HepG2 (cell line): ENCODE measurements around the gene CABLES2. TPM values are rescaled to one million over a fixed set of nuclear protein-coding genes. Genes with fewer than 3 reads are reported as not detected.

ENCODE experiments used
- CSRNP1 ChIP-seq: sonication (generic); formaldehyde crosslinking; IDR thresholded peaks from 2 replicates; pipeline ENCODE4 v1.8.1; 2023; ENCODE audit warnings: mild to moderate bottlenecking, missing genetic modification reagents
- ISX ChIP-seq: sonication (generic); formaldehyde crosslinking; conservative IDR thresholded peaks from 2 replicates; pipeline ENCODE4 v1.5.0; 2020; ENCODE audit warnings: missing genetic modification reagents
- JUNB ChIP-seq: sonication (generic); formaldehyde crosslinking; IDR thresholded peaks from 2 replicates; pipeline ENCODE4 v1.8.0; 2022; ENCODE audit warnings: missing genetic modification reagents, mild to moderate bottlenecking, borderline replicate concordance
- KLF6 ChIP-seq: IDR thresholded peaks from 2 replicates; pipeline ENCODE4 v1.8.0; 2016; ENCODE audit warnings: missing biosample characterization, missing genetic modification reagents
- MXD3 ChIP-seq: IDR thresholded peaks from 2 replicates; pipeline ENCODE4 v1.6.1; 2016; ENCODE audit warnings: mild to moderate bottlenecking, missing biosample characterization, missing genetic modification reagents
- NR1H2 ChIP-seq: sonication (generic); formaldehyde crosslinking; IDR thresholded peaks from 2 replicates; pipeline ENCODE4 v1.8.1; 2022; ENCODE audit warnings: low read depth, missing genetic modification reagents, borderline replicate concordance
- PRDM10 ChIP-seq: sonication (generic); formaldehyde crosslinking; IDR thresholded peaks from 2 replicates; pipeline ENCODE4 v1.4.0; 2020; ENCODE audit warnings: low read depth, missing genetic modification reagents
- RNF2 ChIP-seq: fragments of 450-650 bp; conservative IDR thresholded peaks from 2 replicates; pipeline ENCODE4 v1.6.1; 2016; ENCODE audit warnings: low read depth
- RNF219 ChIP-seq: sonication (generic); formaldehyde crosslinking; IDR thresholded peaks from 2 replicates; pipeline ENCODE4 v1.5.0; 2020; ENCODE audit warnings: mild to moderate bottlenecking, missing genetic modification reagents
- RORA ChIP-seq: sonication (generic); formaldehyde crosslinking; IDR thresholded peaks from 2 replicates; pipeline ENCODE4 v1.5.0; 2020; ENCODE audit warnings: mild to moderate bottlenecking, missing genetic modification reagents, moderate library complexity
- ZNF251 ChIP-seq: sonication (generic); formaldehyde crosslinking; IDR thresholded peaks from 2 replicates; pipeline ENCODE4 v1.9.0; 2021; ENCODE audit warnings: mild to moderate bottlenecking, missing genetic modification reagents
- ZNF34 ChIP-seq: sonication (generic); formaldehyde crosslinking; IDR thresholded peaks from 2 replicates; pipeline ENCODE4 v1.4.0; 2020; ENCODE audit warnings: mild to moderate bottlenecking, missing genetic modification reagents, borderline replicate concordance
- ZNF770 ChIP-seq: sonication (generic); formaldehyde crosslinking; IDR thresholded peaks from 2 replicates; pipeline ENCODE4 v1.5.0; 2020; ENCODE audit warnings: mild to moderate bottlenecking, missing genetic modification reagents
- ZNF775 ChIP-seq: sonication (generic); formaldehyde crosslinking; IDR thresholded peaks from 2 replicates; pipeline ENCODE4 v1.4.0; 2020; ENCODE audit warnings: missing genetic modification reagents, mild to moderate bottlenecking, moderate library complexity, borderline replicate concordance
- ZNF883 ChIP-seq: sonication (generic); formaldehyde crosslinking; IDR thresholded peaks from 2 replicates; pipeline ENCODE4 v1.5.1; 2020; ENCODE audit warnings: mild to moderate bottlenecking, missing genetic modification reagents; ENCODE audit errors: not compliant biosample characterization
- polyA plus RNA-seq, 8 experiments: library from polyadenylated mRNA; depleted of rRNA in 3 of 8; stranded (reverse) in 7 of 8; unstranded in 1 of 8; fragments of >200 nt; fragmentation: Illumina TruSeq in 4 of 8; extraction: Trizol in 4 of 8; gene quantifications; 2 replicates each; pipeline versions ENCODE4 v1.2.1 to v1.2.3, GENCODE V29; 2011 to 2016; ENCODE audit warnings: low read depth in 4 of 8, missing spikeins in 1 of 8, mixed read lengths in 1 of 8; ENCODE audit not compliant: insufficient read depth in 1 of 8
- total RNA-seq, 5 experiments: library from RNA; depleted of rRNA; stranded (reverse); fragments of >200 nt; fragmentation: Illumina TruSeq; extraction: Trizol; gene quantifications; 2 replicates each; pipeline ENCODE4 v1.2.3, GENCODE V29; 2016; ENCODE audit warnings: low read depth in 1 of 5

Gene CABLES2
- total and polyA plus RNA-seq, 2 of the 13 experiments (the other 11 are each of a cell fraction or from before 2014, with no cell fraction given) = 5.2 to 9.7 TPM

GRCh38 chr20:62374331-62375152, 32.5 kb downstream of the CABLES2 start (continued):
- no peak for TF ChIP-seq RNF219 (CRISPR knock-in tag)
- no peak; the same call in 1 of the 2 replicates for TF ChIP-seq MXD3 (CRISPR knock-in tag)
- TF ChIP-seq RORA (CRISPR knock-in tag) = no peak
- no peak for TF ChIP-seq ZNF251 (CRISPR knock-in tag)
- TF ChIP-seq ZNF775 (CRISPR knock-in tag) = no peak
- no peak for TF ChIP-seq PRDM10
- no peak for TF ChIP-seq CSRNP1 (CRISPR knock-in tag)
- TF ChIP-seq ISX = no peak
- no peak for TF ChIP-seq KLF6
- TF ChIP-seq NR1H2 = 0 out of 2 replicates have a peak, but pooled peaks have one; percentile 52
- no peak for TF ChIP-seq ZNF770 (CRISPR knock-in tag)
- TF ChIP-seq ZNF883 (CRISPR knock-in tag) = no peak
- no peak for TF ChIP-seq JUNB
- no peak for TF ChIP-seq RNF2
- no peak for TF ChIP-seq ZNF34 (CRISPR knock-in tag)
